OCI-LY7 (cell line): ENCODE data around the gene SLC6A17.

Source experiments
- CTCF ChIP-seq: fragments of 200-600 bp; sonication (generic); conservative IDR thresholded peaks from 2 replicates; pipeline ENCODE4 v1.5.1; 2014; ENCODE audit warnings: mild to moderate bottlenecking, antibody characterized with exemption, low read length, moderate library complexity, mixed read lengths
- EZH2phosphoT487 ChIP-seq: fragments of 200-600 bp; sonication (generic); IDR thresholded peaks from 2 replicates; pipeline ENCODE4 v1.6.1; 2018; ENCODE audit warnings: low read depth, borderline replicate concordance, mild to moderate bottlenecking, mixed run types, antibody characterized with exemption, low read length, moderate library complexity, mixed read lengths

DNA sequence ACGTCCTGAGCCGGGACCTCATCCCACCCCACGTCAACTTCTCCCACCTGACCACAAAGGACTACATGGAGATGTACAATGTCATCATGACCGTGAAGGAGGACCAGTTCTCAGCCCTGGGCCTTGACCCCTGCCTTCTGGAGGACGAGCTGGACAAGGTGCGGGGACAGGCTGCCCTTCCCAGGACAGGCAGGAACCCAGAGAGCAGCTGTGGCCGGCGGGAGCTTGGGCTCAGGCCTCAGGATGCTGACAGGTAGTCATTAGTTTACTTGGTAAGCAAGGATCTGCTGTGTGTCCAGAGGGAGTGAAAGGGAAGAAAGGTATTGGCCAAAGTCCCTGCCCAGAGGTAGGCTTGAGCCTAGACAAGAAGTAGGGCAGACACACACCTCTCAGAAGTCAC is 42.2 kb downstream of the SLC6A17 start:
- no peak for TF ChIP-seq CTCF
- no peak for TF ChIP-seq EZH2phosphoT487
